Superior temporal gyrus (tissue), 1 donor: ENCODE data around the gene HNRNPL.
A peak's percentile ranks its signal among the peaks of the same experiment; 100 is the strongest.

Experiments
- DNase-seq: peaks from one replicate; pipeline ENCODE4 v3.0.0-alpha.2; 2016; ENCODE audit errors: extremely low spot score

The HNRNPL gene

DNA sequence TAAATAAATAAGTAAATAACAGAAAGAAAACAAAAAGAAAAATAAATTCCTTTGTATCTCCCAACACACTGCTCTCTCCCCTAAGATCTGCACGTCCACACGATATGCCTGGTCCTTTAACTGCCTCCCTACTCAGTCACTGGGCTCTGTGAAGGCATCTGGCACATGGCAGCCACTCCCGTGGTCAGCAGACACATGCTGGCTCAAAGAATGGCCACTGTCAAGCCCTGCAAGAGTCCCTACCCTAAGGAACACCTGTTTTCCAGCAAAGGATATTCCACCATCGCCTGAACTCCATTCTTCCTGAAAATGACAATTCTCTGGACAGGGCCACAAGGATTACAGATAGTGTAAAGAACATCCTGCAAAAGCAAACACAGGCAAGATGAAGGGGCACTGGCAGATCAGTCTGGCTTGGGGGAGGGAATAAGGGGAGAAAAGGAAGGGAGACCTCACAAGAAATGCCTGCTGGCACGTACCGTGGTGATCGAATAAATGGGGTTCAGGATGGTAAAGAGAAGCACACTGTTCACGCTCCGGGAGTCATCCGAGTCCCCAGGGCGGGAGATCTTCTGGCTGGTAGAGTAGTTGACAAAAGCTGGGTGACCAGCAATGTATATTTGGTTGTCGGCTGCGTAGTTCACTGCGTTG, 4.3 kb downstream of the HNRNPL start:
- no peak for DNase-seq

DNA sequence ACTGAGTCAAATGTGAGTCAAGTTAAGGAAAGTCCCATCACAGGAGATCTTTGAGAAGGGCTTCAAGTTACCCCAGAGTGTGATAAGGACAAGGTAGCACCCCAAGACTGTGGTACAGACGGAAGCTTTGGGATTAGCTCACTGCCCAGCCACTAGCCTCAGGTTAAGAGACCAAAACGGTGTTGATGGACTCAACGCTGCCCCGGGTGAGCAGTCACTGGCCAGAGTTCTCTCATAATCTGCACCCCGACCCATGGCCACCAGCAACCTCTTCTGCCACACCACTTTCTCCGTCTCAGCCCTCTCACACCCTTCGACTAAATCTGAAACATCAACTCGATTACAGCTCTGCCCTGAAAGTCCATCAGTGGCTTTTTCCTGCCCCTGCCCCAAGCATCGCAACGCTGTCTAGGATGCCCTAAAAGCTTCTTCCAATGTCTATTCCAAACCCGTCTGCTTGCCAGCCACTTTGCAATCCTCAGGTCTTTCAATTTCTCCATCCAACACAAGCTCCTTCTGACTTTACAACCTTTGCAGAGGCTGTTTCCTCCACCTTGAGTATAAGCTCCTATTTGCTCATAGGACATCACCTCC, 5.6 kb downstream of the HNRNPL start:
- DNase-seq = no peak

DNA sequence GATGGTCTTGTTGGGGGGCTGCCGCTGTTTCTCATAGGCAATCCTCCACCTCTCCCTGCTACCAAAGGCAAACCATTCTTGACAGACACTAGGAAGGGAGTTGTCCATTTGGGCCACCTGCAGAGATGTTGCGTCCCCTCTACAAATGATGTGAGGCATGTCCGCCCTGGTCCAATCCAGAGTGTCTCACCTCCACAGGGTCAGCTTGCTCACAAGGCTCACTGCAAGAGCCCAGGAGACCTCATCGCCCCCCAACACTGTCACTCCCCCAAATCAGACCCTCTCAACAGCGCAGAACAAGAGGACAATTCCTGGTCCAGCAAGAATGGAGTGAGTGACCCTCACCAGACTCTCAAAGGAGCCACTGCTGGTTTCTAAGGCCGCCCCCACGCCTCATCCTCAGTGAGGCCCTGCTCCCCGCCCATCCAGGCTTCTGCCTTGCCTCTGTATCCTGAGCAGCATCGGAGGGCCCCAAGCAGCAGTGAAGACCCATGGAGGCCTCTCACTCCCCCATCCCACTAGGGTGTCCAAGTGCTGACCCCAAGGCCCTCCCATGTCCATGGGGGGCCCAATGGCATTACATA, 6.5 kb downstream of the HNRNPL start:
- no peak for DNase-seq

DNA sequence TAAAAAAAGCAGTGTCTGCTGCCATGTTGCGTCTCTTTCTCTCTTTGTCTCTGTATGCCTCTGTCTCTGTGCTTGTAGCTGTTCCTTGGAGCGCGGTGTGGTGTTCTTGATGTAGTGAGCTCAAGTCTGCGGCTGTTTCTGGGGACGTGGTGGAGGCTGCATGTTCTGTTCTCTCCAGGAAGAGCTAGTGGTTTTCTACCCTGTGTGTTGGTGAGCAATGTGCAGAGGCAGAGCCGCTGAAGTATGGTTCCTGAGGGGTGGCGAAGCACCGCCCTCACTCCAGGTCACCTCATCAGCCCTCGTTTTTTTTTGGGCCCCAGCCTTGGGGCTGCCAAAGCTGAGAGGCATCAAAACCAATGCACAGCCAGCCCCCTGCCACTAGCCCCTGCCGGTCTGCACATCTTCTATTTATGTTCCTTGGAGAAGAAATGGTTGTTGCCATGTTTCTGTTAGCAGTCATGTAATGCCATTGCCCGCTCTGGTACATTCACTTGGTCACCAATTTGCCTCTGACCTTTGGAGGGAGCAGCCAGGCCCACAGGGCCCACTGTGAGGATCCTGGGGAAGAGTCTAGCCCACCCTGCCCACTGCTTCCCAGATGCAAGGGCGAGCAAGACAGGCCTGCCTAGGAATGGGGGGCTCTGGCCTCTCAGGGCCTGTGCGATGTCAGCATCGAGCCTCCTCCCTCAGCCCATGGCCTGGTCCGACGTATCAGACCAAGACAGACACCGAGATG, 7.2 kb downstream of the HNRNPL start:
- no peak for DNase-seq

DNA sequence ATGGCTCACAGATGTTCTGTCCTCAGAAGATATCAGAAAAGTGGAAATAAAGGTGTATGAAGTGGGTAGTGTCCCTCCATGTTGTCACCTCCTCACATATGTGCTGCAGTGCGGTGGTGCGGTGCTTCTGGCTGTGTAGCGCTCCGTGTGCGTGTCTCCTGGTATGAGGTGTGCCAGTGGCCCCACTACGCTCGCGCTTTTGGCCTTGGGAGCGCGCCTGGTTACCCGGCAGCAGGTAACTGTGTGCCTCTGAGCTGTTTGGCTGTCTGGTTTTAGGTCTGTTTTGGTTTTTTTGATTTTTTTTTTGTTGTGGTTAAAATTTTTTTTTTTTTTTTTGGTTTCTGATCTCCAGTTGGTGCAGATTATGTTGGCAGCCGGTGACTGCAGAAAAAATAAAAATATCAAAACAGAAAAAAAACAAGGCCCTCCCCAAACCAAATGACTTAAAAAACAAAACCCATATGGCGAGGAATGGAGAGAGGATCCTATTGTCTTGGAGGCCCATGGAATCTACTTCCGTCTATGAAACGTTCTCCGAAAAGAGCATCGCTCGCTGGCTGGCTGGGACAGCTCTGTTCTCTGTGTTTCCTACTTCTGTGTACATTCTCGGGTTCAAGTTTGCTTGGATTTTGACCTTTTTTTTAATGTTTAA, 7.9 kb downstream of the HNRNPL start:
- no peak for DNase-seq

DNA sequence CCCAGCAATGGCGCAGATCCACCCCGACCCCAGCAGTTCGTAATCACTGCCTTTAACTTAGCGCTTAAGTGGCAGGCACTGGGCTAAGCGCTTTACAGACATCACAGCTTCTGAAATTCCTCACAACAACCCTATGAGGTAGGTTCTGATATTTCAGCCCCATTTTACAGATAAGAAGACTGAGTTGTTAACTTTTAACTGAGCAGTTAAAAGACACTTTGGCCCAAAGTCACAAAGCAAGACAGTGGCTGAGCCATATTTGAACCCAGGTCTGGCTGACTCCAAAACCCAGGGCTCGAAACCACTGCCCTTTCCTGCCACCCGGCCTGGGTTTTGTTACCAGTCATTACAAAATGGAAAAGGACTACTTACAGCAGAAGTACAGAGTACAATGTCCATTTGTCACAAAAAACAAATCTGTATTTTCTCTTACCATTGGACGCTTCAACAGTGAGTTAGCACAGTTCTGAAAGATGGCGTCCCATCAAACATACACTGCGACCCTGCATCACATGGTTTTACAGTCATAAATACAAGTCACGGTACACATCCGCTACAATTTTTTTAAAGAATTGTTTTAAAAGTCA, 8.5 kb downstream of the HNRNPL start:
- DNase-seq = no peak

DNA sequence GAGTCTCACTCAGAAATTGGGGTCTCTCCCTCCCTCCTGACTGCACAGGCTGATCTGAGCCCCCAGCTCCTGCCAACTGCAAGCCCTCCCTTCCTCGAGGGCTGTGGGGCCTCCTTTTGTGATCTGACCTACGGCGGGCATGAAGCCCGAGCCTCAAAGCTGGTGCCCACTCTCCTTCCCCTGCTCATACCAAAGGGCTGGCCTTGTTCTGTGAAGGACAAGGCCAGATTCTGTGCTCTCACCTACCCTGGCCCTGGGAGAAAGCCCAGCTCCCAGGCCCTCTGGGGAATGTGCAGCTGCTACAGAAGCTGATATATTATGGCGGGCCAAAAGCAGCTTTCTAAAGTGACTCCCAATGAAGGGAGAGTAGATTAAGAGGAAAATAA, 9.2 kb downstream of the HNRNPL start:
- no peak for DNase-seq

DNA sequence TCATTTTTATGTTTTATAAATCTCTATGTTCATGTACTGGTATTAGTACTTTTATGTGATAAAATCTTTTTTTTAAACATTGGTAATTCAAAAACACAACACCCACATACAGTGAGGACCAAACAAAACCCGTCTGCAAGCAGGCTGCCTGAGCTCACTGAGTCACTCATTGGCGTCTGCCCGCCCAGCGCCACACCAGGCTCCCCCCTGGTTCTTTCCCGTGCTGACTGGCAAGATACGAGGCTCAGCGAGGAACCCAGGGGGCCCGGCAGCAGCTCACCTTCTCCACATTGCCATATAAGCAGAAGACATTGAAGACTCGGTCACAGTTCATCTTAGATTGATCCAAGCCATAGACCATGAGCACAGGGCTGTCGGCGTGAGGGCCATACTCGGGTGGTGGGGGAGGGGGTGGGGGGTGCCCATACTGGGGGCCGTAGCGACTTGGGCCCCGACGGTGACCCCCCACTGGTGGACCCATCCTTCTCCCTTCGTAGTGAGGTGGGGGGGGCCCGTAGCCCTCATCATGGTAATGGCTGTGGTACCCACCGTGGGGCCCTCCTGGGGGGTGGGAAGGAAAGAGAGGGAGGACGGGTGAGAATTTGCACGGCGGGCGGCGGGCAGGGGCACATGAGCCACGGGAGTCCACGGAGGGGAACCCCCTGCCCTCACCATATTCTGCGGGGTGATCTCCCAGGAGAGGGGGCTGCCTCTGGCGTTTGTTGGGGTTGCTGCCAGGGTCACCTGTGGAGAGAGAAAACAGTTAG, 9.8 kb downstream of the HNRNPL start:
- no peak for DNase-seq

DNA sequence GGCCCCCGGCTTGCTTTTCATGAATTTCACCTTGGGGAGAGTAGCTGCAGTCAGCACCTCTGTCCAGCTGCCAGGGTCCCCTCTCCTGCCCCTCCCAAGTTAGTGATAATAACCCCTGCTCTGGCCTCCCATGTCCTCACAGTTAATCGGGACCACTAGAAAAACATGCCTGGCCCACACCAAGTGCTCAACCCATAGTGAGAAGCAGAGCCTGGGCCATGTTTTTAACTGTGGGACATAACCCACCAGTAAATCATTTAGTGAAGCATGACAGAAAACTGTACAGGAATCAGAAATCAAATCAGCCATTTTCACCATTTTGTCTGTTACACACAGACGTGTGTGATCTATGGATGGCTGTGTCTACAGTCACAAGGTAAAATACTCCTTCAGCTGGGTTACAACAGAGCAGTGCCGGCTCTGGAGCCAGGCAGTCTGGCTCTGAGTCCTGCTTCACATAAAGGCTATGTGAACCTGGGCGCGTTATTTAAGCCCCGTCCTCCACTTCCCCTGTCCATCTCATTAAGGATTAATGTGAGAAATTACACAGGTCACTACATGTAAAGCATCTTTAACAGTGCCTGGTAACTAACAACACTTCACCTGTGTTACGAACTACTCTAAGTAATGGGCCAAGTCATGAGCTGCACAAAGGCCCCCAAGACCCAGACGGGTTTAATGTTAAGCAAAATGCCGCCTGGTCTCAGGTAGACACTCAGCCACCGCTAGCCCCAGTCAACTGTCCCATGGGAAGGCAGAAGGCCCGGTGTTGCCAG, 10.6 kb downstream of the HNRNPL start:
- no peak for DNase-seq

DNA sequence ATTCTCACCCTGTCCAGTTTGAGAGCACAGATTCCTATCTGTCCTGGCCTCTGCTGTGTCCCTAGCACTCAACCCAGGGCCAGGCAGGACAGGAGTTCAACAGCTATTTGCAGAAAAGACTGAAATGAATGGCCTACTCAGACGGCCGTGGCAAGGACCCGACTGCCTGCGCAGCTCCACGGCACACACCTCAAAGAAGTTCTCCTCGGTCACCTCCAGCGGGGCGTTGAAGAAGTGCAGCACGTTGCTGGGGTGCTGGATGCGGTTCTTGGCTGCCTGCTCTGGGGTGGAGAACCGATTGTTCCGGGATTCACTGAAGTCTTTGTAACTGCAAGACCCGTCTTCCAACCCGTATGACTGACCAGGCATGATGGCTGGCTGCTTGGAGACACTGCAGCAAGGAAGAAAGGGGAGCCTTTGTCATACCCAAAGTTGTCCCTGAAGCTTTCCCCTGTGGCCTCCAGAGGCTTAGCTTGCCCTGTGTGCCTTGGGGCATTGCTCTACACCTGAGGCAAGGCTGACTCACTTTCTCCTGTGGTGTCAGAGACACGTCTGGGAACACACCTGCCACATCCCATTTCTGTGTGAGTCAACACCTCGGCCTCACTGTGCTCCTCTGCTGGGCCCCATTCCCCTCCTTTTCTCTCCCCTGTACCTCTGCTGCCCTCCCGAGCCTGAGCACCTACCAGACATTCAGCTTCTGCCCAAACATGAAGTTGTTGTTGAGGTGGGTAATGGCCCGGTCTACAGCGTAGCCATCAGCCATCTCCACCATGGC, 11.4 kb downstream of the HNRNPL start:
- DNase-seq = no peak

DNA sequence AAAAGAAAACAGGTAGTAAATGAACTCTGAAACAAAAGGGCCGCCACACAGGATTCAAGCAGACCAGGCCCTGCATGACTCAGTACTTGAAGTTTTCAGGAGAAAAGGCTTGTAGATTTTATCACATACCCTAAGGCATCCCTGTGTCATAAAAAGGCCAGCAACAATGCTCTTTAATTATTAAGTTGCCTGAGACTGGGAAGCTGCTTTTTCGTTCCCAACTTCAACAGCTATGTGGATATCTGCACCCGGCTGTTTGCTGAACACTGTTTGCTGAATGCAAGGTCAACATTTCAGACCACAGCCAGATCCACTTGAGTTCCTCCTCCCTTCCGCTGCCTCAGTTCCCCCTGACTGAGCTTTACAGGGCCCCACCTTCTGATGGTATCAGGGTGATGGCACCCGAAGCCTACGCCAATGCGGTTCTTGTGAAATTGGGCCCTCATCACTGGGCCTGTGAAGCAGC, 12.1 kb downstream of the HNRNPL start:
- no peak for DNase-seq

DNA sequence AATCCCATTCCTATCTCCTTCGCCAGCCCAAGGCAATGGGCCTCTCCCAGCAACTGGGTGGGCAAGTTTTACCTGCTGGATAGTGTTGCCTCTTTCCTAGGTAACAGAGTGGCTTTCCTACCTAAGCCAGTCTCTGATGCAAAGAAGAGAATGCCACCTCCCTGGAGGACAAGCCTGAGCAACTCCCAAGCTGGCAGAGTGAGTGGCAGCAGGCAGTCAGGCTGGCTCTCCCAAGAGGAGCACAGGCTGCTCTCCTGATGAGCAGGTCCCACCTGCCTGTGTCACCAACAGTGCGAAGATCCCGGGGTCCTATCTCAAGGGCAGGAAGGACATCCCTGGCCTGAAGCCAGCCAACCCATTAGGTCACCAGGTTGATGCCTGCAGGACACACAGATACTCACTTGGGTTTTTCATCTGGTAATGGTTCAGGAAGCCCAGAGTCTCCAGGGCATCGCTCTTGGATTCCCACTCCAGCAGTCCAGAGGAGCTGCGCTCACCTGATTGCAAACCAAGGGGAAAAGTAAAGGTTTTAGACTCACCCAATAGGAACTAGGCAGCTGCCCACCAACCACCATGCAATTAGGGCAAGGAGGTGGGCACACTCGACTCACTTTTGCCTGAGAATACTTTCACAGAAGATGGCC, 12.7 kb downstream of the HNRNPL start:
- no peak for DNase-seq

DNA sequence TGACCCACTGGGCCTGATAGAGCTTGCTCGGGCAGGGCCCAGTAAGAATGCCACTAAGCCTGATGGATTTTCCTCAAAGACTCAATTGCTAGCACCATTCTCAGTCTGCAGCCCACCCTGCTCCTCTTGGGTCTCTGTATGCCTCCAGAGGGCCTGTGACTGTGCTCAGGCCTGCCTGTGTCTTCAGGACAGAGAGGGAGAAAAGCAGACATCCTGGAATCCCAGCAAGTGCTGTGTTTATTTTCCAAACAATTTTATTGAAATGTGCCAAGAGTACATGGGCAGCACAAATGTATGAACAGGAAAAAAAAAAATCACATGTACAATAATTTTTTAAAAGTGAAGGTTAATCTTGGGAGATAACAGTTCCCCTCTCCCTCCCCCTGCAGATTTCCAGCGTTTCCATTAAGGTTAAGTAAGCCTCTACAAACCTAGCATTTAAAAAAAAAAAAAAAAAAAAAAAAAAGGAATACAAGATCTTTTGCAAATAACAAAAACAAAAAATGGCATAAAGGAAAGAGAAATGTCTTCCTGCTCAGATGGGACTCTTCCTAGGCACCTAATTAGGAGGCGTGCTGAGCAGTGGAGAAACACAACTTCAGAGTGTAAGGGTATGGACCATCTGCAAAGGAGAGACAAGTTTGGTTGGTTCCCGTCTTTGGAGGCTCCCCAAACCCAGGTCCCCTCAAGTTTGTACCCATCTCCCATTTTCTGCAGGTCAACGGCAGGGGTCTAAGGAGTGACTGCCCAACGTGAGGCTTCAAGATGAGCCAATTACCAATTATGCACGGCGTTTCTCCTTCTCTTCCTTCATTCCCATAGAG, 13.4 kb downstream of the HNRNPL start:
- DNase-seq = no peak

DNA sequence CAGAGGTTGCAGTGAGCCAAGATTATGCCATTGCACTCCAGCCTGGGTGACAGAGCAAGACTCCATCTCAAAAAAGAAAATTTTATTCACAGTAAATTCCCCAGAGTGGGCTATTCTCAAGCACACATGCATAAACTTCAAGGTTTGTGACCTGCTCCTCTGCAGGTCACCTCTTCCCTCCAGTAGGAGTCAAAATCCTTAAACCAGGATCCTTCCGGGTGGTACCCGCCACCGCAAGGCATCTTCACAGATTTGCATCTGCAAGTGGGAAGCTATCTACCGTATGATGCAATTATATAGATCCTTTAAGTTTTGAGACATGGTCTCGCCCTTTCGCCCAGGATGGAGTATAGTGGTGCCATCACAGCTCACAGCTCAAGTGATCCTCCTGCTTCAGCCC, 15.2 kb downstream of the HNRNPL start:
- no peak for DNase-seq

DNA sequence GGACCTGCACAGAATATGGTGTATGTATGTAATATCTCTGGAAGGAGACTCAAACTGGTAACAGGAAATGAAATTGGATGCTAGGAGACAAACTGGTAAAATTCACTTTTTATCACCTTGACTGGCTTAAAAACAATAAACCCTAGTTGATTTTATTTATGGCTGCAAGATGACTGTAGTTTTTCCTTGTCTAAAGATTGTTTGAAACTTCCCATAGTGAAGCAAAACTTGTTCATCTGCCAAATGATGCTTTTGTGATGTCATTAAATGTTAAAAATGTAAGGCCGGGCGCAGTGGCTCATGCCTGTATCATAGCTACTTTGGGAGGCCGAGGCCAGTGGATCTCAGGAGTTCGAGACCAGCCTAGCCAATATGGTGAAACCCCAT, 15.7 kb downstream of the HNRNPL start:
- no peak for DNase-seq

DNA sequence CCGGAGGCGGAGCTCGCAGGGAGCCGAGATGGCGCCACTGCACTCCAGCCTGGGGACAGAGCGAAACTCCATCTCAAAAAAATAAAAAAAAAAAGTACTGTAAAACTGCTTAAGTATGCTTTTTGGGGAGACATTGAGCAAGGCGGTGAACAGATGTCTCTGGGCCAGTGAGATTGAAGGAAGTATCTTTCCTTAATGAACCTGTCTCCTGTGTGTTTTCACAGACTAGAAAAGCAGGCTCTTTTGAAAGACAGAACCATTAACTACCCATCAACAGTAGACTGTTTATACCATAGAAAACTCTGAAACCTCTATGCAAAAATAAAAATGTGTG, 16.7 kb downstream of the HNRNPL start:
- DNase-seq = no peak

DNA sequence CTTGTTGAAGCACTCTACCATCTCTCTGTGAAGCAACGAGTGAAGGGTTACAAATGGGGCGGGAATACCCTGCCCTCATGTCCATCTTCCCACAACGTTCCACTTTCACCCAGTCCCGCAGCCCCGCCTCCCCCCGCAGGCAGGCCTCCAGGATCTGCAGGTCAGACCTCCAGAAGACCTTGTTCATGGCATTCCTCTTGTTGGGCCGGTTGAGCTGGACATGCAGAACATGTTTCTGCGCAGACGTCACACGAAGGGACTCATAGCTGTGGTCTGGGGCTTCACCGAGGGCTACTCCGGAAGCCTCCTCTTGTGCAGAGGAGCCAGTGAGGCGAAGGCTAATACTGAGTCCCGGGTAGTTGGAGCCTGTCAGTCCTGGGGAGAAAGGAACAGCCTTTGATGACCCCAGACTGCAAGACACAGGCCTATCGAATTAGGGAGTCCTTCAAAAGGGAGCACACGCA, 18.6 kb downstream of the HNRNPL start:
- peak; percentile 15 for DNase-seq

DNA sequence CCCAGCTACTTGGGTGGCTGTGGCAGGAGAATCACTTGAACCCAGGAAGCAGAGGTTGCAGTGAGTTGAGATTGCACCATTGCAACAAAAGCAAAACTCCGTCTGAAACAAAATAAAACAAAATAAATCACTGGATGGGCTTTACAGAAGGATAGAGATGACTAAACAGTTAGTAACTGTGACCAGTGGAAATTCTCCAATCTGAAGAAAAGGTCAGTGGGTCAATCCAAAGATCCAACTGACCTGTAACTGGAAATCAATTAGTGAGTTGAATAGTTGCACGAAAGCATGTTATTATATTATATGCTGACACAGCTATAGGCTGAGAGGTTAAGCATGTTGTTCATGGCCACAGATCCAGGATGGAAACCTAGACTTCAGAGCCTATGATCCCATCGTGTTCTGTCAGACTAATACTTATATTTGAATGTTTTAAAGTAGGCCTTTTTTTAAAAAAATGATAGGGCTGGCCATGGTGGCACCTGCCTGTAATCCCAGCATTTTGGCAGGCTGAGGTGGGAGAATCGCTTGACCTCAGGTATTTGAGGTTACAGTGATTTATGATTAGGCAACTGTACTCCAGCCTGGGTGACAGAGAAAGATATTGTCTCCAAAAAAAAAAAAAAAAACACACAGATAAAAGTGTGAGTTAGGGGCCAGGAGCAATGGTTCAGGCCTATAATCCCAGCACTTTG, 19.6 kb downstream of the HNRNPL start:
- DNase-seq = no peak
